ENCODE results near the gene PRICKLE2. TPM values are rescaled to one million over a fixed set of nuclear protein-coding genes. Genes with fewer than 3 reads are reported as not detected.

PRICKLE2 gene
- total and polyA plus RNA-seq, 10 of the 15 experiments (the other 5 are each of a cell fraction or from before 2014, with no cell fraction given): 0.11 to 2.6 (median 0.69) TPM

DNA sequence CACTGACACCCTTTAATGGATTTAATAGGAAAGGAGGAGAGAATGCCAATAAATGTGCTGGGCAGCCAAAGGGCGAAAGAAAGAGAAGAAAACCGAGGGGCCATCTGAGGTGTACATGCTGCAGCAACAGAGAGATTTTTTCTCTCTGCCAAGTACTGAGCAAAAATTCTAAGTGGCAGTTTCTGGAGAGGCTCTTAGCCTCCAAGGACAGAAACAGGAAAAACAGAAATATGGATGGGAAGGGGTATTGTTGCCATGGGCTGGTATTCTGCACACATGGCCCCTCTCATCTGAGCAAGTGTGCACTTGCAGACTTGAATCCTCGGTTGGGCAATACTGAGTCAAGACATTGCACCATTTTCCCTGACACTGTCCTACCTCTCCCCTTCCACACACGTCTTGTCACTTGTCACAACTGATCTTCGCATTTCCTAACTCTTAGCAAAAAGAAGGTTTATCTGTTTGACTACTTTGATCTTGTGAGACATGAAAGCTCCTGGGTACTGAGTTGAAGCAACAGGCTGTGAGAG is 73.9 kb downstream of the PRICKLE2 start:
- FAIRE-seq (no peak), DNase-seq (ENCODE audit: low read depth, low spot score) (no peak), ATAC-seq (no peak)
- SMC1A ChIA-PET (ENCODE audit: uncharacterized antibody, unreplicated experiment): interaction anchor here (1.6 kb wide), 1 partner anchor 11 kb away, joined by 6 read pairs; no protein-coding TSS in a partner anchor
- RAD21 ChIA-PET (ENCODE audit: unreplicated experiment): interaction anchor here (1.9 kb wide), 1 partner anchor 73 kb away, joined by 5 read pairs; the partner anchor contains the start of gene PRICKLE2
- no TSS peak for BruUV-seq (replicated peaks)
- 15% methylated on average over 5 of the region's 5 CpGs for WGBS (ENCODE audit: insufficient coverage, insufficient replicate concordance, low lambda C conversion rate, missing lambda C conversion rate)
- POLR2A ChIA-PET: interaction anchor here (1.2 kb wide), 1 partner anchor 13 kb away, joined by 3 read pairs; no protein-coding TSS in a partner anchor
- no peaks in the 10 kb centered on the region for H3K36me3 ChIP-seq (ENCODE audit: control insufficient read depth in 2 of 2, insufficient read depth in 2 of 2, low read length in 1 of 2)
- no peaks in the 10 kb centered on the region for H3K79me2 ChIP-seq (ENCODE audit: control insufficient read depth, insufficient read depth, low read length)
- CTCF ChIA-PET: interaction anchor here (1.0 kb wide), 1 partner anchor 22 kb away, joined by 3 read pairs; no protein-coding TSS in a partner anchor
- H3K27me3 ChIP-seq (replicated peaks in 1 of 2; ENCODE audit: control insufficient read depth in 2 of 2, insufficient read depth in 2 of 2, low read length in 1 of 2): no peaks in the 10 kb centered on the region
- H4K20me1 ChIP-seq (ENCODE audit: control insufficient read depth, insufficient read depth): no peaks in the 10 kb centered on the region
- no peaks in the 10 kb centered on the region for H3K9me3 ChIP-seq (replicated peaks; ENCODE audit: control insufficient read depth, insufficient read depth, low read length)
- no peak overlapping the region for H3K4me2 ChIP-seq (ENCODE audit: control insufficient read depth, insufficient read depth)
- H2AFZ ChIP-seq (ENCODE audit: control insufficient read depth, low read depth, low read length): no peak overlapping the region
- in situ Hi-C loops (cut with MboI) (no loop called here), intact Hi-C loops (cut with micrococcal nuclease; ENCODE audit: unreplicated experiment) (no loop called here)
- H3K9ac ChIP-seq (ENCODE audit: control insufficient read depth, insufficient read depth, low read length): no peak overlapping the region
- H3K4me1 ChIP-seq (ENCODE audit: control insufficient read depth, insufficient read depth, low read length): no peaks in the 10 kb centered on the region
- H3K4me3 ChIP-seq: no peak overlapping the region
- no peak overlapping the region for H3K27ac ChIP-seq (ENCODE audit: control insufficient read depth, insufficient read depth)
- TF ChIP-seq WRNIP1 (IDR thresholded peaks at IDR 0.05; ENCODE audit: borderline replicate concordance, low read depth, low read length) (no peak), ZBTB40 (IDR thresholded peaks at IDR 0.05; ENCODE audit: borderline replicate concordance) (no peak), ZNF384 (IDR thresholded peaks at IDR 0.05; ENCODE audit: borderline replicate concordance, low read depth, low read length) (no peak), JUND (IDR thresholded peaks at IDR 0.05; ENCODE audit: low read depth, low read length) (no peak), ZSCAN29 (IDR thresholded peaks at IDR 0.05) (no peak), ZZZ3 (IDR thresholded peaks at IDR 0.05; ENCODE audit: control insufficient read depth, insufficient read length, low read depth) (no peak), RAD51 (IDR thresholded peaks at IDR 0.05) (no peak), LARP7 (IDR thresholded peaks at IDR 0.05) (no peak), IKZF2 (IDR thresholded peaks at IDR 0.05) (no peak)
- TF ChIP-seq, protein P1, sequence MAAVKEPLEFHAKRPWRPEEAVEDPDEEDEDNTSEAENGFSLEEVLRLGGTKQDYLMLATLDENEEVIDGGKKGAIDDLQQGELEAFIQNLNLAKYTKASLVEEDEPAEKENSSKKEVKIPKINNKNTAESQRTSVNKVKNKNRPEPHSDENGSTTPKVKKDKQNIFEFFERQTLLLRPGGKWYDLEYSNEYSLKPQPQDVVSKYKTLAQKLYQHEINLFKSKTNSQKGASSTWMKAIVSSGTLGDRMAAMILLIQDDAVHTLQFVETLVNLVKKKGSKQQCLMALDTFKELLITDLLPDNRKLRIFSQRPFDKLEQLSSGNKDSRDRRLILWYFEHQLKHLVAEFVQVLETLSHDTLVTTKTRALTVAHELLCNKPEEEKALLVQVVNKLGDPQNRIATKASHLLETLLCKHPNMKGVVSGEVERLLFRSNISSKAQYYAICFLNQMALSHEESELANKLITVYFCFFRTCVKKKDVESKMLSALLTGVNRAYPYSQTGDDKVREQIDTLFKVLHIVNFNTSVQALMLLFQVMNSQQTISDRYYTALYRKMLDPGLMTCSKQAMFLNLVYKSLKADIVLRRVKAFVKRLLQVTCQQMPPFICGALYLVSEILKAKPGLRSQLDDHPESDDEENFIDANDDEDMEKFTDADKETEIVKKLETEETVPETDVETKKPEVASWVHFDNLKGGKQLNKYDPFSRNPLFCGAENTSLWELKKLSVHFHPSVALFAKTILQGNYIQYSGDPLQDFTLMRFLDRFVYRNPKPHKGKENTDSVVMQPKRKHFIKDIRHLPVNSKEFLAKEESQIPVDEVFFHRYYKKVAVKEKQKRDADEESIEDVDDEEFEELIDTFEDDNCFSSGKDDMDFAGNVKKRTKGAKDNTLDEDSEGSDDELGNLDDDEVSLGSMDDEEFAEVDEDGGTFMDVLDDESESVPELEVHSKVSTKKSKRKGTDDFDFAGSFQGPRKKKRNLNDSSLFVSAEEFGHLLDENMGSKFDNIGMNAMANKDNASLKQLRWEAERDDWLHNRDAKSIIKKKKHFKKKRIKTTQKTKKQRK (IDR thresholded peaks at IDR 0.05; ENCODE audit: low read depth, low read length): no peak
- TF ChIP-seq, protein P2, sequence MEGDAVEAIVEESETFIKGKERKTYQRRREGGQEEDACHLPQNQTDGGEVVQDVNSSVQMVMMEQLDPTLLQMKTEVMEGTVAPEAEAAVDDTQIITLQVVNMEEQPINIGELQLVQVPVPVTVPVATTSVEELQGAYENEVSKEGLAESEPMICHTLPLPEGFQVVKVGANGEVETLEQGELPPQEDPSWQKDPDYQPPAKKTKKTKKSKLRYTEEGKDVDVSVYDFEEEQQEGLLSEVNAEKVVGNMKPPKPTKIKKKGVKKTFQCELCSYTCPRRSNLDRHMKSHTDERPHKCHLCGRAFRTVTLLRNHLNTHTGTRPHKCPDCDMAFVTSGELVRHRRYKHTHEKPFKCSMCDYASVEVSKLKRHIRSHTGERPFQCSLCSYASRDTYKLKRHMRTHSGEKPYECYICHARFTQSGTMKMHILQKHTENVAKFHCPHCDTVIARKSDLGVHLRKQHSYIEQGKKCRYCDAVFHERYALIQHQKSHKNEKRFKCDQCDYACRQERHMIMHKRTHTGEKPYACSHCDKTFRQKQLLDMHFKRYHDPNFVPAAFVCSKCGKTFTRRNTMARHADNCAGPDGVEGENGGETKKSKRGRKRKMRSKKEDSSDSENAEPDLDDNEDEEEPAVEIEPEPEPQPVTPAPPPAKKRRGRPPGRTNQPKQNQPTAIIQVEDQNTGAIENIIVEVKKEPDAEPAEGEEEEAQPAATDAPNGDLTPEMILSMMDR (IDR thresholded peaks at IDR 0.05 in 2 of 3, conservative IDR thresholded peaks at IDR 0.05 in 1 of 3; ENCODE audit: control insufficient read depth in 2 of 3, extremely low read depth in 1 of 3, insufficient read depth in 1 of 3, low read depth in 3 of 3, low read length in 3 of 3): no peak
- TF ChIP-seq, protein P3, sequence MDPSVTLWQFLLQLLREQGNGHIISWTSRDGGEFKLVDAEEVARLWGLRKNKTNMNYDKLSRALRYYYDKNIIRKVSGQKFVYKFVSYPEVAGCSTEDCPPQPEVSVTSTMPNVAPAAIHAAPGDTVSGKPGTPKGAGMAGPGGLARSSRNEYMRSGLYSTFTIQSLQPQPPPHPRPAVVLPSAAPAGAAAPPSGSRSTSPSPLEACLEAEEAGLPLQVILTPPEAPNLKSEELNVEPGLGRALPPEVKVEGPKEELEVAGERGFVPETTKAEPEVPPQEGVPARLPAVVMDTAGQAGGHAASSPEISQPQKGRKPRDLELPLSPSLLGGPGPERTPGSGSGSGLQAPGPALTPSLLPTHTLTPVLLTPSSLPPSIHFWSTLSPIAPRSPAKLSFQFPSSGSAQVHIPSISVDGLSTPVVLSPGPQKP (IDR thresholded peaks at IDR 0.05; ENCODE audit: low read depth, low read length): no peak

Measured in GM12878 (cell line).